ENCODE measurements around the gene PMPCA. TPM values are rescaled to one million over a fixed set of nuclear protein-coding genes. Genes with fewer than 3 reads are reported as not detected.

Gene PMPCA
- total RNA-seq, 1 donor from 2014 or later = 114 TPM

GRCh38 chr9:136379401-136379800, 31.1 kb upstream of the PMPCA start:
- DNase-seq = no peak
- Mint-ChIP-seq H3K27me3 (no peaks in the 10 kb centered on the region), H3K4me1 (no peaks in the 10 kb centered on the region), H3K27ac (no peak overlapping the region), H3K9me3 (no peaks in the 10 kb centered on the region), H3K4me3 (no peak overlapping the region), H3K36me3 (ENCODE audit: low read depth) (peaks cover 14% of the 10 kb centered on the region)
- intact Hi-C loops (cut with micrococcal nuclease) = no loop called here

GRCh38 chr9:136379891-136380290, 30.6 kb upstream of the PMPCA start:
- intact Hi-C loops (cut with micrococcal nuclease) = no loop called here
- no peak for DNase-seq
- Mint-ChIP-seq H3K36me3 (ENCODE audit: low read depth) (peaks cover 19% of the 10 kb centered on the region), H3K4me1 (peaks cover 5% of the 10 kb centered on the region), H3K4me3 (no peak overlapping the region), H3K27me3 (no peaks in the 10 kb centered on the region), H3K27ac (no peak overlapping the region), H3K9me3 (no peaks in the 10 kb centered on the region)

GRCh38 chr9:136380381-136380780, 30.1 kb upstream of the PMPCA start:
- no peak overlapping the region for H3K27ac Mint-ChIP-seq
- intact Hi-C loops (cut with micrococcal nuclease) = no loop called here
- H3K4me3 Mint-ChIP-seq = no peak overlapping the region
- H3K36me3 Mint-ChIP-seq (ENCODE audit: low read depth) = peaks cover 24% of the 10 kb centered on the region
- peaks cover 10% of the 10 kb centered on the region for H3K4me1 Mint-ChIP-seq
- H3K27me3 Mint-ChIP-seq = no peaks in the 10 kb centered on the region
- DNase-seq = no peak
- H3K9me3 Mint-ChIP-seq = no peaks in the 10 kb centered on the region

- intact Hi-C loops (cut with micrococcal nuclease) = no loop called here
- H3K36me3 Mint-ChIP-seq (ENCODE audit: low read depth) = peaks cover 34% of the 10 kb centered on the region
- H3K9me3 Mint-ChIP-seq = no peaks in the 10 kb centered on the region
- no peak overlapping the region for H3K4me3 Mint-ChIP-seq
- H3K27me3 Mint-ChIP-seq = no peaks in the 10 kb centered on the region
- H3K4me1 Mint-ChIP-seq = peaks cover 16% of the 10 kb centered on the region
- DNase-seq = no peak
- H3K27ac Mint-ChIP-seq = no peak overlapping the region
These were observed 29.1 kb upstream of the PMPCA start for GRCh38 chr9:136381311-136381710.

GRCh38 chr9:136381966-136382513, 28.4 kb upstream of the PMPCA start:
- Mint-ChIP-seq H3K27me3 (no peaks in the 10 kb centered on the region), H3K4me1 (peaks cover 16% of the 10 kb centered on the region), H3K9me3 (no peaks in the 10 kb centered on the region), H3K36me3 (ENCODE audit: low read depth) (peaks cover 37% of the 10 kb centered on the region), H3K4me3 (no peak overlapping the region), H3K27ac (no peak overlapping the region)
- no peak for DNase-seq
- intact Hi-C loops (cut with micrococcal nuclease) = no loop called here

- H3K4me1 Mint-ChIP-seq = peaks cover 16% of the 10 kb centered on the region
- H3K27ac Mint-ChIP-seq = no peak overlapping the region
- no peaks in the 10 kb centered on the region for H3K27me3 Mint-ChIP-seq
- peaks cover 49% of the 10 kb centered on the region for H3K36me3 Mint-ChIP-seq (ENCODE audit: low read depth)
- intact Hi-C loops (cut with micrococcal nuclease) = no loop called here
- no peak for DNase-seq
- H3K4me3 Mint-ChIP-seq = no peak overlapping the region
- H3K9me3 Mint-ChIP-seq = no peaks in the 10 kb centered on the region
These were observed 27.0 kb upstream of the PMPCA start for GRCh38 chr9:136383436-136383835.

GRCh38 chr9:136385015-136385414, 25.4 kb upstream of the PMPCA start:
- peaks cover 64% of the 10 kb centered on the region for H3K36me3 Mint-ChIP-seq (ENCODE audit: low read depth)
- peak; percentile 86 for DNase-seq
- peak overlapping the region; percentile 65 for H3K27ac Mint-ChIP-seq
- H3K9me3 Mint-ChIP-seq = no peaks in the 10 kb centered on the region
- peaks cover 16% of the 10 kb centered on the region for H3K4me1 Mint-ChIP-seq
- no peaks in the 10 kb centered on the region for H3K27me3 Mint-ChIP-seq
- peak overlapping the region; percentile 68 for H3K4me3 Mint-ChIP-seq
- intact Hi-C loops (cut with micrococcal nuclease) = loop anchor here (2.0 kb wide), 1 partner anchor 18 kb away; no protein-coding TSS in a partner anchor

GRCh38 chr9:136386018-136386417, 24.4 kb upstream of the PMPCA start:
- peaks cover 16% of the 10 kb centered on the region for H3K4me1 Mint-ChIP-seq
- peaks cover 66% of the 10 kb centered on the region for H3K36me3 Mint-ChIP-seq (ENCODE audit: low read depth)
- no peak overlapping the region for H3K4me3 Mint-ChIP-seq
- no peaks in the 10 kb centered on the region for H3K9me3 Mint-ChIP-seq
- H3K27me3 Mint-ChIP-seq = no peaks in the 10 kb centered on the region
- DNase-seq = no peak
- no peak overlapping the region for H3K27ac Mint-ChIP-seq
- intact Hi-C loops (cut with micrococcal nuclease) = no loop called here

- peaks cover 73% of the 10 kb centered on the region for H3K36me3 Mint-ChIP-seq (ENCODE audit: low read depth)
These were observed 23.2 kb upstream of the PMPCA start for GRCh38 chr9:136387217-136387616.

GRCh38 chr9:136389396-136389795, 21.1 kb upstream of the PMPCA start:
- Mint-ChIP-seq H3K4me3 (no peak overlapping the region), H3K36me3 (ENCODE audit: low read depth) (peaks cover 63% of the 10 kb centered on the region), H3K27ac (no peak overlapping the region), H3K9me3 (no peaks in the 10 kb centered on the region), H3K27me3 (no peaks in the 10 kb centered on the region), H3K4me1 (peaks cover 16% of the 10 kb centered on the region)
- DNase-seq = no peak
- intact Hi-C loops (cut with micrococcal nuclease) = no loop called here

More at GRCh38 chr9:136387217-136387616, 23.2 kb upstream of the PMPCA start:
- Mint-ChIP-seq H3K4me1 (peaks cover 16% of the 10 kb centered on the region), H3K4me3 (no peak overlapping the region), H3K9me3 (no peaks in the 10 kb centered on the region), H3K27ac (no peak overlapping the region), H3K27me3 (no peaks in the 10 kb centered on the region)
- intact Hi-C loops (cut with micrococcal nuclease) = no loop called here
- DNase-seq = no peak

GRCh38 chr9:136391737-136392537, 18.5 kb upstream of the PMPCA start:
- Mint-ChIP-seq H3K4me3 (no peak overlapping the region), H3K4me1 (no peaks in the 10 kb centered on the region), H3K36me3 (ENCODE audit: low read depth) (peaks cover 54% of the 10 kb centered on the region), H3K27ac (no peak overlapping the region), H3K9me3 (no peaks in the 10 kb centered on the region), H3K27me3 (no peaks in the 10 kb centered on the region)
- intact Hi-C loops (cut with micrococcal nuclease) = no loop called here
- DNase-seq = no peak

GRCh38 chr9:136392538-136393449, 17.7 kb upstream of the PMPCA start:
- Mint-ChIP-seq H3K27ac (no peak overlapping the region), H3K9me3 (no peaks in the 10 kb centered on the region), H3K4me1 (no peaks in the 10 kb centered on the region), H3K4me3 (no peak overlapping the region), H3K36me3 (ENCODE audit: low read depth) (peaks cover 52% of the 10 kb centered on the region), H3K27me3 (no peaks in the 10 kb centered on the region)
- intact Hi-C loops (cut with micrococcal nuclease) = no loop called here
- DNase-seq = no peak

GRCh38 chr9:136393531-136393930, 16.9 kb upstream of the PMPCA start:
- H3K4me1 Mint-ChIP-seq = peaks cover 3% of the 10 kb centered on the region
- no peaks in the 10 kb centered on the region for H3K9me3 Mint-ChIP-seq
- no peak for DNase-seq
- intact Hi-C loops (cut with micrococcal nuclease) = no loop called here
- no peak overlapping the region for H3K4me3 Mint-ChIP-seq
- H3K36me3 Mint-ChIP-seq (ENCODE audit: low read depth) = peaks cover 51% of the 10 kb centered on the region
- no peak overlapping the region for H3K27ac Mint-ChIP-seq
- H3K27me3 Mint-ChIP-seq = no peaks in the 10 kb centered on the region
